Measurements from ENCODE around the gene MAP1A. TPM values are rescaled to one million over a fixed set of nuclear protein-coding genes. Genes with fewer than 3 reads are reported as not detected.

Gene MAP1A
- 0.51 and 0.99 TPM in 2 replicates for total RNA-seq

DNA sequence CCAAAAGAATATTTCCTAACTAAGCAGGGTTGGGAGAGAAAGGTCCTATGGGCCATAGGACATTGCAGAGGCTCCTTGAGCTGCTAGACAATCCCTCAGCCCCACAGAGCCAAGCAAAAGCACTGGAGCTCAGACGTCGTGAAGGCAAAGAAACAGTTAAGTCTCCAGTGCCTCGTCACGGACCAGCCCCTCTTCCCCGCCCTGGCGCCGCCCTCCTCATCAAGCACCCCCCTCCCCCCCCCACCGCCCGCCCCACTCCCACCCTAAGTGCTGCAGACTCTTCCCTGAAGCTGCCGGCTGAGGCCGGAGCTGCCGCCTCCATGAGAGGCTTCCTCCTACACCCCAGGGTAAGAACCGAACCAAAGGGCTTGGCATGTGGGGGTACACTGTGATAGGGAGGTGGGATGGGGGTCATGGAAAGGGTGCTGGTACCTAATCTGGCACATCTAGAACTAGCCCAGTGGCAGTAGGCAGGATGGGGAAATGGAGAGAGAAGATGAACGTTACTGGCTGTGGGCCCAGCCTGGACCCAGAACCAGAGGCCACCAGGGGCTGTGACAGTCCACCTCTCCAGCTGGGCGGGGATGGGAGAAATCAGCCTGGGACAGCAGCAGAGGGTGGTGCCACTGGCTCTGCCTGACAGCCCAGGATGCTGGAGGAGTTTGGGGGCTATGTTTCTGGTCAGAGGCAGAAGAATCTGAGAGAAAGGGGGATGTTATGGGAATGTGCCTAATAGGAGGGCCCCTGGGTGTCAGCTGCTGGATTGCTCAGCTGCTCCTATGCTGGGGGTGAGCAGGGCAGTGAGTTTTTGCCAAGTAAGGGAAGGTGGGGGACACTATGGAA lies at the start of gene MAP1A:
MAP1A (plus strand) TSS at position 255 of the 843 bp plus-strand sequence. CDS start 3,866 bp downstream, outside the sequence.

DNA sequence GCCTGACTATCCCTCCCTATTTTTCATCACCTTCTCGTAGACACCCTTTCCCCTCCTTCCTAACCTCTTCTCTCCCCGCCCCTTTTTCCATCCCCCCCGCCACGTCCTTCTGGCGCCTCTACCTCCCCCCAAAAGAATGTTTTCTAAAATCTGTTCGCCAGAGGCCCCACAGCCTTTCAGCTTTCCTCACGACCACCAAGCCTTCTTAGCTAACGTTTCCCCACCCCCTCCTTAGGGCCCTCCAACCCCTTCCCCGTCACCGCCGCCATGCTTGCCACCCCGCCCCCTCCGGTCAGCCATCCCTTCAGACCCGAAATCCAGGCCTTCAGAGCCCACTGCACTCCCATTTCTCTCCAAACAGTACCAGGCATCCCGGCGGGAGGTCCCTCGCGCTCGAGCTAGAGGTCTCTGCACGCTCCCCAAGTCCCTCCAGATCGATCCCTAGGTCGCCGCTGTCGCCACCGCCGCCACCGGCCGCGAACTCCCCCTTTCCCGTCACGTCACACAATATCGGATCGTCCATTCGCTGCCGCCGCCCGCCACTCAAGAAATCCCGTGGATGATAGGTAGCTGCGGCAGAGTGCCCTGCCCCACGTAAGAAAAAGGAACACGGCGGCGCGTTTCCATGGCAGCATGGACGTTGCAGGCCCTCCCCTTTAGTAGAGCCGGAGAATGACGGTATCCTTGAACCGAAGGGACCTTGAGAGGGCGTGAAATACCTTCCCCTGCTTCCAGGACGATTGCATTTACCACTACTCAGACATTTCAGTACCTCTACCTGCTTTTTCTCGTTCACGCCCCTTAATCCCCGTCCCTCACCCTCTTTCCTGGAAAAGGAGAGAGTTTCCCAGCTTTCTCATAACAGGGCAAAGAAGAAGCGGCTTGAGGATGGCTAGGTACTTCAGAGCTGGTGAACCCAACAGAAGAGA lies 24.5 kb upstream of the MAP1A start, which contains the start of gene TP53BP1:
TP53BP1 (minus strand) TSS at position 484 of the 929 bp plus-strand sequence; CDS start at position 371, 113 bp downstream.

Other genes starting within 250 kb of the MAP1A start
- gene TGM7, start 215.4 kb upstream of the MAP1A start, total RNA-seq: not detected in 2 replicates
- 4.8 and 5.1 TPM in 2 replicates for gene LCMT2, start 187.0 kb upstream of the MAP1A start, total RNA-seq
- gene ZSCAN29, start 146.6 kb upstream of the MAP1A start, total RNA-seq: 12.8 and 22.3 TPM in 2 replicates
- 14.6 and 19.0 TPM in 2 replicates for gene TUBGCP4, start 146.5 kb upstream of the MAP1A start, total RNA-seq
- 16.8 and 22.1 TPM in 2 replicates for gene TP53BP1, start 24.5 kb upstream of the MAP1A start, total RNA-seq
- 27.6 and 50.0 TPM in 2 replicates for gene PPIP5K1, start 72.6 kb downstream of the MAP1A start, total RNA-seq
- 86.0 and 112 TPM in 2 replicates for gene CKMT1B, start 76.4 kb downstream of the MAP1A start, total RNA-seq
- gene STRC, start 101.2 kb downstream of the MAP1A start, total RNA-seq: 0.14 TPM in 1 of 2 replicates, not detected in the other
- 1.4 and 2.6 TPM in 2 replicates for gene CATSPER2, start 131.2 kb downstream of the MAP1A start, total RNA-seq
- gene CKMT1A, start 176.3 kb downstream of the MAP1A start, total RNA-seq: 195 and 240 TPM in 2 replicates
- 211 and 213 TPM in 2 replicates for gene PDIA3, start 228.8 kb downstream of the MAP1A start, total RNA-seq

Data from airway epithelial cell (primary cell).